HepG2 (cell line): ENCODE results near the gene PIP5K1A. TPM values are rescaled to one million over a fixed set of nuclear protein-coding genes. Genes with fewer than 3 reads are reported as not detected.

Experiments used
- CREB1 ChIP-seq, 2 experiments: fragments of 450-650 bp in 1 of 2; IDR thresholded peaks; 2 replicates each; pipeline ENCODE4 v1.6.1; 2016 to 2017; ENCODE audit warnings: control low read depth in 1 of 2, mild to moderate bottlenecking in 1 of 2, missing compliant biosample characterization in 1 of 2, missing genetic modification characterization in 1 of 2
- FOXP1 ChIP-seq, 2 experiments: fragments of 450-650 bp in 1 of 2; IDR thresholded peaks; 2 replicates each; pipeline ENCODE4 v1.6.1; 2017 to 2018; ENCODE audit warnings: antibody characterized with exemption in 1 of 2
- HMG20B ChIP-seq: conservative IDR thresholded peaks from 2 replicates; pipeline ENCODE4 v1.6.1; 2016; ENCODE audit warnings: missing genetic modification reagents, missing compliant biosample characterization
- JUN ChIP-seq: sonication (generic); formaldehyde crosslinking; IDR thresholded peaks from 2 replicates; pipeline ENCODE4 v1.4.0; 2020; ENCODE audit warnings: mild to moderate bottlenecking, missing genetic modification reagents
- MAFG ChIP-seq: sonication (generic); formaldehyde crosslinking; IDR thresholded peaks from 2 replicates; pipeline ENCODE4 v1.5.1; 2020; ENCODE audit warnings: mild to moderate bottlenecking, missing genetic modification reagents
- MXI1 ChIP-seq: IDR thresholded peaks from 3 replicates; pipeline ENCODE4 v1.6.1; 2012; ENCODE audit warnings: low read depth, low read length, inconsistent platforms, borderline replicate concordance
- NR2F1 ChIP-seq, 2 experiments: fragments of 450-650 bp in 1 of 2; formaldehyde crosslinking in 1 of 2; IDR thresholded peaks; 2 replicates each; pipeline versions ENCODE4 v1.5.0 to v1.6.1; 2016 to 2020; ENCODE audit warnings: mild to moderate bottlenecking in 1 of 2, missing compliant biosample characterization in 1 of 2, missing genetic modification reagents in 1 of 2, moderate library complexity in 1 of 2
- NR2F2 ChIP-seq: IDR thresholded peaks from 2 replicates; pipeline ENCODE4 v1.6.1; 2012; ENCODE audit warnings: low read depth, inconsistent platforms, borderline replicate concordance
- PHF21A ChIP-seq: sonication (generic); formaldehyde crosslinking; IDR thresholded peaks from 2 replicates; pipeline ENCODE4 v1.5.0; 2020; ENCODE audit warnings: mild to moderate bottlenecking, missing genetic modification reagents
- RFXANK ChIP-seq: IDR thresholded peaks from 2 replicates; pipeline ENCODE4 v1.6.1; 2016
- SRSF1 ChIP-seq: fragments of 200-400 bp; formaldehyde crosslinking; optimal IDR thresholded peaks from 2 replicates; pipeline ENCODE3; 2017; ENCODE audit warnings: mild to moderate bottlenecking, low read depth, low read length, moderate library complexity
- ZKSCAN8 ChIP-seq: IDR thresholded peaks from 2 replicates; pipeline ENCODE4 v1.6.1; 2016; ENCODE audit warnings: borderline replicate concordance, missing genetic modification reagents, missing compliant biosample characterization
- ZNF12 ChIP-seq: sonication (generic); formaldehyde crosslinking; IDR thresholded peaks from 2 replicates; pipeline ENCODE4 v1.5.0; 2020; ENCODE audit warnings: missing genetic modification reagents
- ZNF512 ChIP-seq: sonication (generic); formaldehyde crosslinking; IDR thresholded peaks from 2 replicates; pipeline ENCODE4 v1.4.0; 2020; ENCODE audit warnings: mild to moderate bottlenecking, missing genetic modification reagents
- ZNF556 ChIP-seq: sonication (generic); formaldehyde crosslinking; IDR thresholded peaks from 2 replicates; pipeline ENCODE4 v1.4.0; 2020; ENCODE audit warnings: mild to moderate bottlenecking, missing genetic modification reagents, borderline replicate concordance
- ZNF607 ChIP-seq: sonication (generic); formaldehyde crosslinking; IDR thresholded peaks from 2 replicates; pipeline ENCODE4 v1.5.1; 2020; ENCODE audit warnings: missing genetic modification reagents, mild to moderate bottlenecking, borderline replicate concordance
- ZNF747 ChIP-seq: sonication (generic); formaldehyde crosslinking; IDR thresholded peaks from 2 replicates; pipeline ENCODE4 v1.8.1; 2023; ENCODE audit warnings: missing genetic modification reagents, mild to moderate bottlenecking, borderline replicate concordance
- ZNF879 ChIP-seq: sonication (generic); formaldehyde crosslinking; IDR thresholded peaks from 2 replicates; pipeline ENCODE4 v1.8.1; 2023; ENCODE audit warnings: missing genetic modification reagents
- ZXDC ChIP-seq: sonication (generic); formaldehyde crosslinking; IDR thresholded peaks from 2 replicates; pipeline ENCODE4 v1.5.0; 2020; ENCODE audit warnings: mild to moderate bottlenecking, missing genetic modification reagents
- polyA plus RNA-seq, 8 experiments: library from polyadenylated mRNA; depleted of rRNA in 3 of 8; stranded (reverse) in 7 of 8; unstranded in 1 of 8; fragments of >200 nt; fragmentation: Illumina TruSeq in 4 of 8; extraction: Trizol in 4 of 8; gene quantifications; 2 replicates each; pipeline versions ENCODE4 v1.2.1 to v1.2.3, GENCODE V29; 2011 to 2016; ENCODE audit warnings: low read depth in 4 of 8, missing spikeins in 1 of 8, mixed read lengths in 1 of 8; ENCODE audit not compliant: insufficient read depth in 1 of 8
- total RNA-seq, 5 experiments: library from RNA; depleted of rRNA; stranded (reverse); fragments of >200 nt; fragmentation: Illumina TruSeq; extraction: Trizol; gene quantifications; 2 replicates each; pipeline ENCODE4 v1.2.3, GENCODE V29; 2016; ENCODE audit warnings: low read depth in 1 of 5
- TF ChIP-seq, protein P1 (sequence below): sonication (generic); formaldehyde crosslinking; IDR thresholded peaks from 2 replicates; pipeline ENCODE4 v1.4.0; 2020; ENCODE audit warnings: missing genetic modification reagents
- TF ChIP-seq, protein P2 (sequence below): IDR thresholded peaks from 2 replicates; pipeline ENCODE4 v1.6.1; 2016; ENCODE audit warnings: low read depth, borderline replicate concordance
- TF ChIP-seq, protein P3 (sequence below): sonication (generic); formaldehyde crosslinking; IDR thresholded peaks from 2 replicates; pipeline ENCODE4 v1.8.0; 2022; ENCODE audit warnings: missing genetic modification reagents, mild to moderate bottlenecking, inconsistent platforms, borderline replicate concordance

PIP5K1A gene
- total and polyA plus RNA-seq, 2 of the 13 experiments (the other 11 are each of a cell fraction or from before 2014, with no cell fraction given): 45.3 to 65.1 TPM

- TF ChIP-seq ZXDC (CRISPR knock-in tag) (no peak), NR2F1 (CRISPR knock-in tag; IDR thresholded peaks at IDR 0.05) (0 out of 4 replicates have a peak, but pooled peaks of 1 of the 2 experiments have one; percentile 4), NR2F2 (0 out of 2 replicates have a peak, but pooled peaks have one; percentile 22), FOXP1 (IDR thresholded peaks at IDR 0.05) (no peak), FOXP1 (CRISPR knock-in tag; IDR thresholded peaks at IDR 0.05) (0 out of 2 replicates have a peak, but pooled peaks have one; percentile 27), RFXANK (no peak), MAFG (no peak), ZKSCAN8 (no peak), ZNF512 (CRISPR knock-in tag) (no peak), ZNF556 (CRISPR knock-in tag) (no peak), SRSF1 (no peak), JUN (CRISPR knock-in tag) (no peak), MXI1 (no peak), PHF21A (CRISPR knock-in tag) (0 out of 2 replicates have a peak, but pooled peaks have one; percentile 8), CREB1 (IDR thresholded peaks at IDR 0.05) (no peak), CREB1 (CRISPR knock-in tag; IDR thresholded peaks at IDR 0.05) (no peak), HMG20B (CRISPR knock-in tag) (no peak), ZNF747 (CRISPR knock-in tag) (0 out of 2 replicates have a peak, but pooled peaks have one; percentile 5), ZNF879 (CRISPR knock-in tag) (no peak), ZNF607 (CRISPR knock-in tag) (peak; percentile 75; the same call in 1 of the 2 replicates), ZNF12 (CRISPR knock-in tag) (no peak)
- TF ChIP-seq, protein P1, sequence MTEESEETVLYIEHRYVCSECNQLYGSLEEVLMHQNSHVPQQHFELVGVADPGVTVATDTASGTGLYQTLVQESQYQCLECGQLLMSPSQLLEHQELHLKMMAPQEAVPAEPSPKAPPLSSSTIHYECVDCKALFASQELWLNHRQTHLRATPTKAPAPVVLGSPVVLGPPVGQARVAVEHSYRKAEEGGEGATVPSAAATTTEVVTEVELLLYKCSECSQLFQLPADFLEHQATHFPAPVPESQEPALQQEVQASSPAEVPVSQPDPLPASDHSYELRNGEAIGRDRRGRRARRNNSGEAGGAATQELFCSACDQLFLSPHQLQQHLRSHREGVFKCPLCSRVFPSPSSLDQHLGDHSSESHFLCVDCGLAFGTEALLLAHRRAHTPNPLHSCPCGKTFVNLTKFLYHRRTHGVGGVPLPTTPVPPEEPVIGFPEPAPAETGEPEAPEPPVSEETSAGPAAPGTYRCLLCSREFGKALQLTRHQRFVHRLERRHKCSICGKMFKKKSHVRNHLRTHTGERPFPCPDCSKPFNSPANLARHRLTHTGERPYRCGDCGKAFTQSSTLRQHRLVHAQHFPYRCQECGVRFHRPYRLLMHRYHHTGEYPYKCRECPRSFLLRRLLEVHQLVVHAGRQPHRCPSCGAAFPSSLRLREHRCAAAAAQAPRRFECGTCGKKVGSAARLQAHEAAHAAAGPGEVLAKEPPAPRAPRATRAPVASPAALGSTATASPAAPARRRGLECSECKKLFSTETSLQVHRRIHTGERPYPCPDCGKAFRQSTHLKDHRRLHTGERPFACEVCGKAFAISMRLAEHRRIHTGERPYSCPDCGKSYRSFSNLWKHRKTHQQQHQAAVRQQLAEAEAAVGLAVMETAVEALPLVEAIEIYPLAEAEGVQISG (CRISPR knock-in tag): no peak
- TF ChIP-seq, protein P2, sequence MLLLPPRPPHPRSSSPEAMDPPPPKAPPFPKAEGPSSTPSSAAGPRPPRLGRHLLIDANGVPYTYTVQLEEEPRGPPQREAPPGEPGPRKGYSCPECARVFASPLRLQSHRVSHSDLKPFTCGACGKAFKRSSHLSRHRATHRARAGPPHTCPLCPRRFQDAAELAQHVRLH (CRISPR knock-in tag): no peak
- TF ChIP-seq, protein P3, sequence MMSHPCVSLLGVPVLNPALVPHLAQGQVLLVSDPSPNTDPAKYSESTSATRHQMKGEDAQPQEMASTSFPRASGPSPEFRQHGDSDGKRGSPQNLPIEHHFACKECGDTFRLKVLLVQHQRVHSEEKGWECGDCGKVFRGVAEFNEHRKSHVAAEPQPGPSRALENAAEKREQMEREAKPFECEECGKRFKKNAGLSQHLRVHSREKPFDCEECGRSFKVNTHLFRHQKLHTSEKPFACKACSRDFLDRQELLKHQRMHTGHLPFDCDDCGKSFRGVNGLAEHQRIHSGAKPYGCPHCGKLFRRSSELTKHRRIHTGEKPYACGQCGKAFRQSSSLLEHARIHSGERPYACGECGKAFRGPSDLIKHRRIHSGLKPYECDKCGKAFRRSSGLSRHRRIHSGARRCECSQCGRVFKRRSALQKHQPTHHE: no peak
Observed at GRCh38 chr1:151197863-151198253, 494 bp upstream of the PIP5K1A start (continued).
